Testis (tissue), 3 donors: ENCODE data around the gene MSTO1. TPM values are rescaled to one million over a fixed set of nuclear protein-coding genes. Genes with fewer than 3 reads are reported as not detected.

ENCODE experiments used
- DNase-seq: peaks from one replicate; pipeline ENCODE4 v3.0.0-alpha.2; 2019
- H3K27ac ChIP-seq, 2 donors: fragments of 200-600 bp; sonication (generic); one replicate each; pipeline ENCODE4 v1.5.1; 2019
- H3K27me3 ChIP-seq: fragments of 200-600 bp; sonication (generic); one replicate; pipeline ENCODE4 v1.5.1; 2019
- H3K36me3 ChIP-seq: fragments of 200-600 bp; sonication (generic); one replicate; pipeline ENCODE4 v1.5.1; 2017; ENCODE audit warnings: low read depth; ENCODE audit errors: missing control alignments
- H3K4me1 ChIP-seq: fragments of 200-600 bp; sonication (generic); one replicate; pipeline ENCODE4 v1.5.1; 2019
- H3K4me3 ChIP-seq, 2 donors: fragments of 200-600 bp; sonication (generic); one replicate each; pipeline ENCODE4 v1.5.1; 2017 to 2019
- H3K9me3 ChIP-seq: fragments of 200-600 bp; sonication (generic); one replicate; pipeline ENCODE4 v1.5.1; 2017
- POLR2A ChIP-seq: fragments of 450-650 bp; IDR thresholded peaks from one replicate; pipeline ENCODE4 v1.6.1; 2017; ENCODE audit warnings: antibody characterized with exemption, mild to moderate bottlenecking, moderate library complexity
- WGBS, 2 donors: methylation state at CpG; one replicate each; pipeline ENCODE4 v1.1.5; 2018; 5-methylcytosine and 5-hydroxymethylcytosine counted together
- intact Hi-C: fragments of 100-400 bp; cut with DNase I; formaldehyde crosslinking; loops from one replicate; pipeline ENCODE4 v1.15.1; 2023; ENCODE audit warnings: low total_unique reads
- polyA plus RNA-seq: library from polyadenylated mRNA; stranded (reverse); fragments of 350-450 nt; fragmentation: Illumina TruSeq; extraction: RNeasy Lipid Tissue Mini Kit (QIAGEN cat#74804); gene quantifications from one replicate; pipeline ENCODE4 v1.2.3, GENCODE V29; 2014; ENCODE audit warnings: low read depth, low replicate concordance; ENCODE audit not compliant: insufficient read depth
- total RNA-seq, 2 donors: library from RNA; depleted of rRNA; stranded (reverse); fragments of >200 nt; gene quantifications; one replicate each; pipeline ENCODE4 v1.2.3, GENCODE V29; 2016
- TF ChIP-seq, protein P1 (sequence below), 3 experiments: fragments of 450-650 bp in 2 of 3; fragments of 200-600 bp in 1 of 3; sonication (generic) in 1 of 3; IDR thresholded peaks; one replicate each; pipeline ENCODE4 v1.5.1; 2016 to 2019; ENCODE audit warnings: antibody characterized with exemption in 3 of 3, mild to moderate bottlenecking in 2 of 3, moderate library complexity in 1 of 3

MSTO1 gene
- total and polyA plus RNA-seq, 3 donors from 2014 or later: 50.0 to 140 (median 62.4) TPM

DNA sequence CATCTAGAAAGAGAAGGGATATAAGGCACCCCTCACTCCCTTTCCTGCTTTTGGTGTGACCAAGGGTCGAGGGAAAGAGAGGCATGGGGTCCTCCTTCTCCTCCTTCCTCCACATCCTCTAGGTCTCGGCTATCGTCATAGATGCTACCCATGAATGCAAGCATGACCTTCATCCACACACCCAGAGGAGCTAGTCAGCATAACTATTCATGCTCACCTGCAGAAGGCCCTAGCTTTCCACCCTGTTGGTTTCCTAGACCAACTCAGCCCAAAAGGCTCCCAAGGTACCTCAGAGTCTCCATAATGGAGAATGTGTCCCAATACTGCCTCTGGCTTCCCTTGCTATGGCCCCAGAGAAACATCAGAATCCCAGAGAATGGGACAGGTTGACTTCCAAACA, 33.2 kb downstream of the MSTO1 start:
- Histone ChIP-seq H3K4me1 (no peaks in the 10 kb centered on the region), H3K4me3 (no peak overlapping the region), H3K27me3 (no peaks in the 10 kb centered on the region), H3K9me3 (no peaks in the 10 kb centered on the region), H3K27ac (no peak overlapping the region), H3K36me3 (no peaks in the 10 kb centered on the region)
- 82 to 89% methylated on average over 3 of the region's 3 CpGs for WGBS, 2 donors
- TF ChIP-seq, protein P1, sequence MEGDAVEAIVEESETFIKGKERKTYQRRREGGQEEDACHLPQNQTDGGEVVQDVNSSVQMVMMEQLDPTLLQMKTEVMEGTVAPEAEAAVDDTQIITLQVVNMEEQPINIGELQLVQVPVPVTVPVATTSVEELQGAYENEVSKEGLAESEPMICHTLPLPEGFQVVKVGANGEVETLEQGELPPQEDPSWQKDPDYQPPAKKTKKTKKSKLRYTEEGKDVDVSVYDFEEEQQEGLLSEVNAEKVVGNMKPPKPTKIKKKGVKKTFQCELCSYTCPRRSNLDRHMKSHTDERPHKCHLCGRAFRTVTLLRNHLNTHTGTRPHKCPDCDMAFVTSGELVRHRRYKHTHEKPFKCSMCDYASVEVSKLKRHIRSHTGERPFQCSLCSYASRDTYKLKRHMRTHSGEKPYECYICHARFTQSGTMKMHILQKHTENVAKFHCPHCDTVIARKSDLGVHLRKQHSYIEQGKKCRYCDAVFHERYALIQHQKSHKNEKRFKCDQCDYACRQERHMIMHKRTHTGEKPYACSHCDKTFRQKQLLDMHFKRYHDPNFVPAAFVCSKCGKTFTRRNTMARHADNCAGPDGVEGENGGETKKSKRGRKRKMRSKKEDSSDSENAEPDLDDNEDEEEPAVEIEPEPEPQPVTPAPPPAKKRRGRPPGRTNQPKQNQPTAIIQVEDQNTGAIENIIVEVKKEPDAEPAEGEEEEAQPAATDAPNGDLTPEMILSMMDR (IDR thresholded peaks at IDR 0.05): no peak
- no peak for TF ChIP-seq POLR2A
- no peak for DNase-seq
- intact Hi-C loops: no loop called here

DNA sequence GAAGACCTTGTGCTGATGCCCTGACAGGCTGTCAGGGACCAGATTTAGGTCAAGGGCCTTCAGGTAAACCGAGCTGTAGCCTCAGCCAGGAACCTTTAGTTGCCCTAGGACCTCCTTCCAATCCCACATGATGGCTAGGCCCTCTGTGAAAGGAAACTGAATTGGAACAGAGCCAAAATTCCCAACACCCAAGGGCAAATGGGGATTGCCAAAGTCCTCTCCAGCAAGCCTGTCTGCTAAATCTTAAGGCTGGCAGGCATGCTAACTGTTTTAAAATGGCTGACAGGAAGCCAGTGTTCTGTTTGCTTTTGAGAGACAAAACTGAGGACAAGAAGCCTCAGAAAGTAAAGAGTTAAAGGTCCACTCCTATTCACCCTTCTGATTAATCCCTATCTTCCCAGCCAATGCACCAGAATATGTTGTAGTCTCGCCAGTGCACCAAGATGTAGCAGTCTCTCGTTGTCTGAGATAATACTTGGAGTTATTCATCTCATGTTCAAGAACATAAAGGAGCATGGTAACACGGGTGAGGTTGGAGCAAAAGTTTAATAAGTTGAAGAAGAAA, 35.1 kb downstream of the MSTO1 start:
- H3K9me3 ChIP-seq: no peaks in the 10 kb centered on the region
- H3K4me3 ChIP-seq: no peak overlapping the region
- no peak overlapping the region for H3K27ac ChIP-seq
- no peaks in the 10 kb centered on the region for H3K4me1 ChIP-seq
- 52 to 67% methylated on average over 4 of the region's 4 CpGs for WGBS, 2 donors
- H3K36me3 ChIP-seq: no peaks in the 10 kb centered on the region
- DNase-seq: no peak
- no peaks in the 10 kb centered on the region for H3K27me3 ChIP-seq
- TF ChIP-seq, protein P1 (IDR thresholded peaks at IDR 0.05): no peak
- no peak for TF ChIP-seq POLR2A
- intact Hi-C loops: no loop called here

DNA sequence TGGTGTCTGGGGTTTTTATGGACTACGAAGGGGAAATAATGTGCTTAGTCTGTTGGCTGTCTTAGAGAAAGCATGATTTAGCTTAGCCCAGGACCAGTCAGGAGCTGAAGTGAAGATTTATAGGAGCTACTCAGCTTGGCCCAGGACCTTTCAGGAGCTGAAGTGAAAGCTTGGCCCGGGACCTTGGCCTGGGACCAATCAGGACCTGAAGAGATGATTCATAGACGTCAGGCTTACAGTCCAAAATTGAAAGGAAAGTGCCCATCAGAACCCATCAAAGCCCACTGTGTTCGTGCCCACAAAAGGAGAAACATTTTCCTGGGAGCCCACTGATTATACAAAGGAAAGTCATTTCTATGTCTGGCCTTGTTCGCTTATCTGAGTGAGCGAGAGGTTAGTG, 35.6 kb downstream of the MSTO1 start:
- Histone ChIP-seq H3K9me3 (no peaks in the 10 kb centered on the region), H3K36me3 (no peaks in the 10 kb centered on the region), H3K27ac (no peak overlapping the region), H3K4me3 (no peak overlapping the region), H3K4me1 (no peaks in the 10 kb centered on the region), H3K27me3 (no peaks in the 10 kb centered on the region)
- WGBS, 2 donors: 73 to 74% methylated on average over 6 of the region's 6 CpGs
- intact Hi-C loops: no loop called here
- no peak for TF ChIP-seq POLR2A
- TF ChIP-seq, protein P1 (IDR thresholded peaks at IDR 0.05): no peak
- no peak for DNase-seq

DNA sequence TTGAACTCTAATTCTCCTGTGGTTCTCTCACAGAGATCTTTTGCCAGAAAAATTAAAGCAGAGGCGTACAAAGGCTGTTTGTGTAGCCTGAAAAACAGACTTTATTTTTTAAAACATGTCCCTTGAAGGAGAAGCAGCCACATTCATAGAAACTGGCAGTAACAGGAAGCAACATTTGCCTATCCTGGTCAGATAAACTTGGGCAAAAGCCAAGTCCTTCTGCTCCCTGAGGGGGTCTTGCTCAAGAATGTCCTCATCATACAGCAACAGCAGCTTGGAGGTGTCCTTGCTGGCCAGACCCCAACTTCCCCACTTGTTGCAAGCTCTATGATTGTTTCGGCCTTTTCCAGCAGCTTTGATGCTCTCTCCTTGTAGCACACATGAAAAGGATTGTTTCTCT, 36.3 kb downstream of the MSTO1 start:
- no peaks in the 10 kb centered on the region for H3K36me3 ChIP-seq
- no peak for DNase-seq
- TF ChIP-seq POLR2A: no peak
- TF ChIP-seq, protein P1 (IDR thresholded peaks at IDR 0.05): no peak
- H3K9me3 ChIP-seq: no peaks in the 10 kb centered on the region
- no peaks in the 10 kb centered on the region for H3K4me1 ChIP-seq
- 83 to 100% methylated on average over 2 of the region's 2 CpGs for WGBS, 2 donors
- intact Hi-C loops: no loop called here
- no peaks in the 10 kb centered on the region for H3K27me3 ChIP-seq
- no peak overlapping the region for H3K4me3 ChIP-seq
- no peak overlapping the region for H3K27ac ChIP-seq
